Epidermal melanocyte (primary cell): ENCODE data around the gene SLC2A9.
"Not testable (repeated sequence)": the region's sequence is repeated elsewhere in the genome, so short reads cannot be mapped to it uniquely, and the experiment has no call there.

Experiments
- DNase-seq: peaks from one replicate; pipeline ENCODE4 v3.0.0; 2011; ENCODE audit warnings: low spot score; ENCODE audit not compliant: insufficient read length

SLC2A9 gene

DNA sequence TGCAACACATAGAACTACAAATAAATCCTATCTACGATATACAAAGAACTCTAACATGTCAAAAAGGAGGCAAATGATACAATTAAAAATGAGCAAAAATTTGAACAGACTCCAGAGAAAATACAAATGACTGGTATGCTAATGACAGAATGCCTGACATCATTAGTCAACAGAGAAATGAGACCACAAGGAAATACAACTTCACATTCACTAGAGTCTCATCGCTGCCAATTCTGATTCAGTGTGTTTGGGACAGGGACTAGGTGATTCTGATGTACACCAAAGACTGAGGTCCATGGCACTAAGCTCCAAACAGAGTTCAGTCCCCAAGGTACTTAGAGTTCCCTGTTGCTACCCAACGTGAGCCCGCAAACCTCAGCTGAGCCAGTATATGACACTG, 23.4 kb downstream of the SLC2A9 start:
- no peak for DNase-seq

DNA sequence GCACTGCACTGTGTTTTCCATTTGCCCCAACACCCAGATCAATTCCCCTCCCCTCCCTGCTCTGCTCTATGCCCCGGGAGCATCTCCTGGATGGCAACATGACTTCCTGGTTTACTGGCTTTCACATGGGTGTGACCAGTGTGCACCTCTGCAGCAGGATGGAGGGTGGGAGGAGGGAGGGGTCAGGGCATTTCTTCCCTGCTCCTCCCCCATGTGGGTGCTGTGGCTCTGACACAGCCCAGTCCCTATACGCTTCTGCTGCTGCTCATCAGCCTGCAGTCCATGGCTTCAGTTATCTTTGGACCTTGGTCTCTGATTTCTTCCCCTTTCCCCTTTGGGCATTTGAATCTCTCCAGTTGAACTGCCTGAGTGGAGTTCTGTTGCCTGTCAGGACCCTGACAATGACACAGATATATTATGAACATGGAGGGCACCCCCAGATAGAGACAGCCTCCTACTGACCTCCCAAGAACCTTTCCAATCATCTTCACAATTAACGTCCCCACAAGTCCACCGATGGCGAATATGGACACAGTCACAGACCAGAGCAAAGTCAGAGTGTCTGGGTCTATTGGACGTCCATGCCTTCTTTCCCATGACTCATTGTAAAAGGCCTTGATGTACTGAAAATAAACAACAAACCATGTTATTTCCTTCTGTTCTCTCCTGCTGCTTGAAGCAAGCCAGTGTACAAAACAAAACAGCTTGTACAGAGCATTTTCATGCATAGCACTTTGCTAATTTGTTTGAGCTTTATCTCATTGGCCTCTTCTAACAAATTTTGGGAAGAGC, 24.8 kb downstream of the SLC2A9 start:
- DNase-seq, result no peak

DNA sequence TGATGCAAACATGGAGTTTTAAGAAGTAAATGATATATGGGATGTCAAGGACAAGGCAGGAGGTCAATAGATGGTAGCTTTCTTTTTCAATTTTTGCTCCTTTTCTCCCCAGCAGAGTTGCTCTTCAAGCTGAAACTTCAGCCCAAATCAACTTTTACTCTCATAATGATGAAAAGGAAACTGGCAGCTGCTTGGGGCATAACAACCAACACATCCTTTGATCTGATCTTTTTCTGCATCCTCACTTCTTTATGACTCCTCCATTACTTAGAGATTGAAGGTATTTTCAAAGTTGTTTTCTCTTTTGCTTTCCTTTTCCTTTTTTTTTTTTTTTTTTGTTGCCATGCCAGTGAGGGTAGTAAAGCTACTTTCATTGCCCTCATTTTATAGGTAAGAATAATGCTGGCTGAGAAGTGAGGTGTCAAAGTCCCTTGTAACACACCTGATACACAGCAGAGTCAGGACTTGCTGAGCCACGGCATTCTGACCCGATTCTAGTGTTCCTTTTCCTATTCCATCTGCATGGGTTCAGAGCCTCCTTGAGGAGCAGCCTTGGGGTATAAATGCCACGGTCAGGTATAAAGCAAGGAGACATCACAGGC, 26.9 kb downstream of the SLC2A9 start:
- DNase-seq, result no peak

DNA sequence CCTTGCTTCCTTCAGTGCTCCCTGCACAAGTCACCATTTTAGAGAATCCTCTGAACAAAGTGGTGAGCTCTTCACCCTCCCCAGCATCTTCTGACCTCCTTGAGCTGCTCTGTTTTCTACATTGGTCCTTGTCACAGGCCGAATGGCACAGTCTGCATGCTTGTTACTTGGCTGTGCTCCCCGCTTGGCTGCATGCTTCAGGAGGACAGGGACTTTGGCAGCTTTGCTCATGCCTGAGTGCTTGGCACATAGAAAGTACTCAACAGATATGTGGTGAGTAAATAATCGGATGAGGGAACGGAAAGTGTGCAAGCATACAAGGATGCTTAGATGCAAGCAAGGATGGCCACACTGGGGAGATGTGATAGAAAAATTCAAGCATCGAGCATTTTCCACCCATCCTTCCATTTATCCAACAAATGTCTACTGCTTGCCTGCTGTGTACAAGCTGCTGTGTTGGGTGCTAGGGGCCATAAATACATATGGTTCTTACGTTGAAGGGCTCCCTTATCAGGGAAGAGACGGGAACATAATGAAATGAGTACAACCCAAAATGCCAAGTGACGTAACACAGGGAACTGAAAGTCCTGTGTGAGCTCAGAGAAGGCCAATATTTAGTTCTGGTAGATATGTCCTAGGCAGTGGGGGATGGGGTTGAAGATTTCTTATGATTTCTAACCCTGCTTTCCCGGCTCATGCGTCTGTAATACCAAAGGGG, 31.2 kb downstream of the SLC2A9 start:
- no peak for DNase-seq

DNA sequence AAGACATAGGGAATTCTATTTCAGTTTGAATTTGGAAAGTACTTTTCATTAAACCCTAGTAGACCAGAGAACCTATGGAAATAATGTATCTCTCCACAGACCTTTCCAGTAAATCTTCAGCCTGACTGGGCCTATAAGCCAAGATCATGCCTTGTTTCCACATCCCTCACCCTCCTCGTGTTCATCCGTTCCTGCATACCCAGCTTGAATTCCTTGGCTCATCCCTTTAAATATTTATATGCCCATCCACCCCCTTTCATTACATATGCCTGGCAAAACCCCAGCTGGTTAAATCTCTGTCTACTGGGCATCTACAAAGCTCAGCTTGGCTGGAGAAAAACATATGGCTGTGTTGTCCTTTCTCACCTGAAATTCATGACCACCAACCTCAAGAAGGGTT, 32.4 kb downstream of the SLC2A9 start:
- DNase-seq, result no peak

DNA sequence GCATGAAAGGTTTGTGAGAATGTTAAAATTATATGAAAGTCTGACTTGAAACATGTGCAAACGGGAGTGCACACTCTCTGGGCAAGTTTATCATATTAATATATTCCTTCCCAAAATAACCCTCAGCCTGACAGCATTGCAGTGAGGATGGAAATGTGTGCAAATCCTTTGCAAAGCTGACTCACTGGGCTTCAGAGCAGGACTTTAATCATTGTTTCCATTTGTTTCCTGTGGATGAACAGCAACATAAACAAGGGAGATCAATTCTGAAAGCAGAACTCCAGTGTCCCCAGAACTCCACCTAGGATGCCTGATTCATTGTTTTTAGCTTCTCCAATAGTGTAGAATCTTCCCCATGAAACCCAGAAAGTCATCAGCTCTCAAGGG, 32.9 kb downstream of the SLC2A9 start:
- DNase-seq, result no peak

DNA sequence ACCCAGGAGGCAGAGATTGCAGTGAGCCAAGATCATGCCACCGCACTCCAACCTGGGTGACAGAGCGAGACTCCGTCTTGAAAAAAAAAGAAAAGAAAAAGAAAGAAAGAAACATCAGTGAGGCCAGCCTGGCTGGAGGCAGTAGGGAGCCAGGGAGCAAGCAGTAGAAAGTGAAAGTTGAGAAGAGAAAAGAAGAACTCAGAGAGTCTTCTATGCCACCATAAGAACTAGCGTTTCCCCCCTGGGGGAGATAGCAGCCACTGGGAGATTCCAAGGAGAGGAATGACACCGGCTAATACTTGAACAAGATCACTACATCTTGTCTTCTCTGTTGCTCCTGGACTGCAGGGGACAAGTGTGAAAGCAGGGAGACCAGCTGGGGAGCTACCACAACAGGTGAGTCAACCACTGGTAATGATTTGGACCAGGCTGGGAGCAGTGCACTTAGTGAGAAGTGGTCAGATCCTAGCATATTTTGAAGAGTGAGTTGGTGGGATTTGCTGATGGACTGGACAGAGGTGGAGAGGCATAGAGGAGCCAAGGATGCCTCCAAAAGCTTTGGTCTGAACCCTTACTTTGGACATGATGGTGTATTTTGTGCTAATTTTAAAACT, 33.4 kb downstream of the SLC2A9 start:
- no peak for DNase-seq

DNA sequence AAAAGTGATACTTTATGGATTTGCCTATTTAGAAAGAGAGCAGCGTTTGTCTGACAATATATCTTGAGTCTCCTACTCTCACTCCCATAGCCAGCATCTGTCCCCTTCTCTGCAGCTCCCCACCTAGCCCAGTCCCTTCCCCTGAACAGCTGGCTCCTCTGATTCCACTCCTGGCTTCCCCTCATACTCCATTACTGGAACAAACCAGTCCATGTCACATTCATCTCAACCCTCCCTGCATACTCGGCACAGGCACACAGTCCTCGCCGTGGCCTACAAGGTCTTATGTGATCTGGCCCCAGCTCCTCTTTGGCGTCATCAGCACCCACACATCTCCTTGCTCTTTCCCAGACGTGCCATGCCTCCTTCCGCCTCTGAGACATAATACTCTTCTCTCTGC, 36.7 kb downstream of the SLC2A9 start:
- no peak for DNase-seq

DNA sequence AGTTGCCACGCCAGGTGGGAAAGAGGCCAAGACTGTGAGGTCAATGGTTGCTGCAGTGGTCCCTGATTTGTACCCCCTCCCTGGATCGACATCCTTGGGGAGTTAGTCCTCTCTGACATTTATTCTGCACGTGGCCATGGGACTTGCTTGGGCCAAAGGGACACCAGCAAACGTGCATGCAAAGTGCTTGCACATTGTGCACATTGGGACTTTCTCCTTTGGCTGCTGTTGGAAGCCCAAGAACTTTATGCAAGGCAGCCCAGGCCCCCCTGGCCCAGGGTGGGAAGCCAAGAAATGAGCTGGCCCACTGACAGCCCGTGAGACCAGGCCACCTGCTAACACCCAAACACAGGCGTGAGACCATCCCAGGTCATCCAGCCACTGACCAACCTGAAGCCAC, 38.1 kb downstream of the SLC2A9 start:
- no peak for DNase-seq

DNA sequence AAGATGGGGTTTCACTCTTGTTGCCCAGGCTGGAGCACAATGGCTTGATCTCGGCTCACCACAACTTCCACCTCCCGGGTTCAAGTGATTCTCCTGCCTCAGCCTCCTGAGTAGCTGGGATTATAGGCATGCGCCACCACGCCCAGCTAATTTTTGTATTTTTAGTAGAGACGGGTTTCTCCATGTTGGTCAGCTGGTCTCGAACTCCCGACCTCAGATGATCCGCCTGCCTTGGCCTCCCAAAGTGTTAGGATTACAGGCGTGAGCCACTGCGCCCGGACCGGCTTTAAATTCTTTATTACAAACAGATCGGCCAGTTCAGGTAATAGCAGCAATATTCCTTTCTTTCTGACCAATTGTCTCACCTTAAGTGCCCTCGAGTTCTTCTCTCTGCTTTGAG, 39.4 kb downstream of the SLC2A9 start:
- not testable (repeated sequence) for DNase-seq

DNA sequence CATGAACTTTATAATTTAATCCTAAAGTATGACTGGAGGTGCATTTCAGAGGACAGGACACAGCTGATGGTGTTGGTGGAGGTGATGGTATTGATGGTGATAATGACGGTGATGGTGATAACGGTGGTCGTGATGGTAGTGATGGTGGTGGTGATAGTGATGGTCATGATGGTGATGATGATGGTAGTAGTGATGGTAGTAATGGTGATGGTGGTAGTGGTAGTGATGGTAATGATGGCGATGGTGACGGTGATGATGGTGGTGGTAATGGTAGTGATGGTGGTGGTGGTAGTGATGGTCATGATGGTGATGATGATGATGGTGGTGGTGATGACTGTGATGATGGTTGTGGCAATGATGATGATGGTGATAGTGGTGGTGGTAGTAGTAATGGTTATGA, 40.4 kb downstream of the SLC2A9 start:
- no peak for DNase-seq

DNA sequence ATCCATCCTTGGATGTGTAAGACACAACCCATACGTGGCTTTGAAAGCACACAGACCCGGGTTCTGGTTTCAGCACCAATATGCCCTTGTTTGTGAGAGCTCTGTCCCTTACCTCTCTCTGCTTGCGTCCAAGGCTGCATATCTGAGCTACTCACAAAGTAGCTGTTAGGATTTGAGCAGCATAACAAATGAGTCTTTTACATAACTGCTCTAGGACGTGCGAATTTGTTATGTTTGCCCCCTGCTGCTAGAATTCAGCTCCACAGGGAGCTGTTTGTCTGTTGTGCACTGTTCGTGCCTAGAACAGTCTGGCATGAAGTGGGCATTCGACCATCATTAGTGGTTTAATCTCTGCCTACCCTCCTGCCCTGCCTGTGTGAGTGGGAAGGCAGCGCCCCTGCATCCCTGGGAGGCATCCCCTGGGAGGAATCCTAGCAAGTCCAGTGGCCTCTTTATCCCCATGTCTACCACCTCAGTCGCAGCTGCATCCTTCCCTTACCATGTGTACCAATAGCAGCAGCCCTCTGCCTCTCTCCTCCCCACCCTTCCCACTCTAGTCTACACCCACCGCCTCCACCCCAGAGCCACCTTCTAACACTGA, 42.1 kb downstream of the SLC2A9 start:
- no peak for DNase-seq

DNA sequence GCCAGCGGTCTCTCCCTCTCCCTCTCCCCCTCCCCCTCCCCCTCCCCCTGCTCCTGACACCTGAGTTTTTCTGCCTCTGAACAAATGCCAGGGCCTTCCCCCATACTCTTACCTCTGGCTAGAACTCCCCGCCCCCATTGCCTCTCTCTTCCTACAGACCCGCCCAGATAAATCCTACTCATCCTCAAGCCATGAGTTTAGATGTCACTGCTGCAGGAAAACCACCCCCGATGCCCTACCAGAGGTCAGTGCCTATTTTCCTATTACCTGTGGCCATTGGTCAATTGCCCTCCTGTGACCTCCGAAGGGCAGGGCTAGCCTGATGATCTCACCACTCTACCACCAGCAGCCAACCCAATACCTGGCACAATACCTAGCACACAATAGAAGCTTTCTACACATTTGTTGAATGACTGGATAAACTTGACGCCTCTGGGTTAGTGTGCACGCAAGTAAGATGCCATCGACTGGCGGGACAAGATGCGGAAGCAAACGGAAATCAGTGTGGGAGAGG, 43.7 kb downstream of the SLC2A9 start:
- no peak for DNase-seq

DNA sequence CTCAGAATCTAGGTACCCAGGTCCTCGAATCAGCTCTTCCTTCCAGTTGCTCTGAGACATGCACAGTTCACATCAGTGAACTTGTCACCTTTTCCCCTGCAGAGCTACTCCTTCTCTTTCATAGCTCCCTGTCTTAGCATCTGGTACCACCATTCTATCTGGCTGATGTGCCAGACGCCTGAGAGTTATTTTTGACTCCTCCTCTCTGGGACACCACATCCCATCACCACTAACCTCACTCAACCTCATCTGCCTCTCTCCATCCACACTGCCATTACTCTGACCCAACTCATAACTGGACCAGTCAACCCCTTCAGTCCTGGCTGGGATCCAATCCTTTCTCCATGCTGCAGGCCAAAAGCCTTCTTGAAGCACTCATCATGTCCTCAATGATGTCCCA, 44.5 kb downstream of the SLC2A9 start:
- no peak for DNase-seq

DNA sequence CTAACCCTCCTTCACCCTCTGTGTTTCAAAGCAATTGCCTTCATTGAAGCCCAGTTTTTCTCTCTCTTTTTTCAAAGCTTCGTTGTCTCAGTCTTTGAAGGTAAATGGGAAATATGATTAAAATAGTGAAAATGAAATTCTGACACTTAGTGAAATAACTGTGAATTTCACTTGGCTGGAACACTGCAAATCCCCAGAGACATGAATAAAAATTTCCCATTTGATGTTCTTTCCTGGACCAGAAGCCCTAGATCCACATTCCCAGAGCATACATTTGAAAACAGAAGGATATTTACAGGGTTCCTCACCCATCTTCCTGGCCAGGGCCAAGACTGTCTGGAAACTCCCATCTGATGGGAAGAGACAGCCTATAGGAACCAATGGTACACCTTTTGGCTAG, 45.0 kb downstream of the SLC2A9 start:
- no peak for DNase-seq

DNA sequence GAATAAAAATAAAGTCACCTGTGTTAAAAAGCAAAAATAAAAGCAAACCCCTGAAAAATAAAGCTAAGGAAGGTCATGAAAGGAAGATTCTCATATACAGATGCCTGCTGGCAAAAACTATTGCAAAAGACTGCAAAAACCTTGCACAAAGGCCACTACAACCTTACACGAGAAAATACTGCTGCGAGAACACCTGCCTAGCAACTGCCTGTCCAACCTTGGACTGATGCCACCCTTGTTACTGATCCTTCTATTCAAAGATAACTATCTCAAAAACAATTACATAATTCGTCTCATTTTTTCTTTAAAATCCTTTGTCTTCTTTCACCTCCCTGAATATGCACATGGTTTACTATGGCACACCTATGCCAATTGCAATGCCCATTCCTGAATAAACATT, 49.6 kb downstream of the SLC2A9 start:
- DNase-seq, result no peak

DNA sequence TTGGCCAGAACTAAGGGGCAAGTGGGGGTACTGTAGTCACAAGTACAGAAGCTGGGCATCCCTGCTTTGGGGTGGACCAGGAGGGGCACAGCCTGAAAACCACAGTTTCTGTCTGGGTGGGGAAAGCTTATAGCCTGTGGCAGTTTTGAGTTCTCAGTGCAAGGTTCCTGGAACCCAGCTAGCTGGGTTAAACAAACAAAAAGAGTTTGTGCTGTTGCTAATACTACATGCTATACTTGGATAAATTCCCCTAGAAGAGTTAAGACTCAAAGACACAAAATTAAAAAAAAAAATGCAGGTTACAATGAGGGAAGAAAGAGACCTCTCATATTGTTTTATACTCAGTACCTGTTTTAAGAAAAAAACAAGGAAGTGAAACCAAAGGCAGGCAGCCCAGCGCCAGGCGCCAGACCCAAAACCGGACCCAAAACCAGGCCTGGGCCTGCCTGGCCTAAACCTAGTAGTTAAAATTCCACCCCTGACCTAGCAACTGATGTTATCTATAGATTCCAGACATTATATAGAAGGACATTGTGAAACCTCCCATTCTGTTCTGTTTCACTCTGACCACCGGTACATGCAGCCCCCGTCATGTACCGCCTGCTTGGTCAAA, 50.8 kb downstream of the SLC2A9 start:
- DNase-seq, result no peak

DNA sequence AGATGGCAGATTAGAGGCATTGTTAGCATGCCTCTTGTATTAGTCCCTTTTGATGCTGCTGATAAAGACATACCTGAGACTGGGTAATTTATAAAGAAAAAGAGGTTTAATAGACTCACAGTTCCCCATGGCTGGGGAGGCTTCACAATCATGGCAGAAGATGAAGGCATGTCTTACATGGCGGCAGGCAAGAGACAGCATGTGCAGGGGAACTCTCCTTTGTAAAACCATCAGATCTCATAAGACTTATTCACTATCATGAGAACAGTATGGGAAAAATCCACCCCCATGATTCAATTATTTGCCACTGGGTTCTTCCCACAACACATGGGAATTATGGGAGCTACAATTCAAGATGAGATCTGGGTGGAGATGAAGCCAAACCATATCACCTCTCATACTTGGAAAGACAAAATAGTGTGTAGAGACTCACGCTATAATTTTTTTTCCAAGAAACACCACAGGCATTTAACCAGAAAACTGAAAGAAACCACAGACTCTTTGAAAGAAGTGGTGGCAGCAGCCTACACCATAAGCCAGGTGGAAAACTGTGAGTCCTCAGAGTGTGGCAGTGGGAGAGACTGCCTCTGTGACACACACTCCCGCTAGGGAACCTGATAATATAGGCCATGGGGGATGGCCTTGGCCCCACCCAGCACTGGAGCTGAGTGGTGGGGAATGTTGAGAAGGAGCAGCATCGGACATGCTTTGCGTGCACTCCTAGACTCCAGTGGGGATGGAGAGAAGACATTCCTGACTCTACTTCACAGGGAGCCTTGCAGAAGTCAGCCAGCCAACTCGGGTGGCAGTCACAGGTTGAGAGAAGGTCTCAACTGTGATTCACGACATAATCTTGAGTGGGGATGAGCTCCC, 51.5 kb downstream of the SLC2A9 start:
- no peak for DNase-seq

DNA sequence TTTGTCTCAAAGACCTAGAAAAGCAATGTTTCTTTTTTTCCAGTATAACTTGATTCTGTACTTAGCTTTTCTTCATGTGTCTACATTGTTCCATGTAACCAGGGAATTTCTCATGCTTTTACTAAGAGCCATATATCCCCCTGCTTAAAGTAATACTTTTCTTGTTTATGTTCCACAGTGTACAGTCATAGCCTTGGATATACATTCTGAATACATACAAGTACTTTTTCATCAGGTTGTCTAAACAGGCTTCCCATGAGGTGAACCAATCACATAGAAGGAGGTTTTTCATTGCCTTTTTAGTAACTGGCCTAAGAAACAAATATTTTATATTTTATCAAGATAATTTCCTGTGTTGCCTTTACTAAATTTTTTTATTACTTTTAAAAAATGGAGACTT, 52.8 kb downstream of the SLC2A9 start:
- DNase-seq, result no peak

DNA sequence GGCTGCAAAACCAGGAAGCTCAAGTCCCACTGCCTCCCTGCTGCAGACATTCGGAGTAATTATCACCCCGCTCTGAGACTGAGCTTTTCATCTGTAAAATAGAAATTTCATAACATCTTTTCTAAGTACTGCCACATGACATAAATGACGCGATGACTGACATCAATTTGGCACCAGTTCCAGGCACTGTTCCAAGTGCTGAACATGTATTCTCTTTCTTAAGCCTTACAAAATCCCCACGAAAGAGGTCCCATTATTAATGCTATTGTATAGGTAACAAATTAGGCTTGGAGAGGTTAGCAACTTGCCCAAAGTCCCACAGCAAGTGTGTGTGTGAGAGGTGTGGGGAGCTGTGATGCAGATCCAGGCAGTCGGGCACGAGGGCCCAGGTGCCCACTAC, 56.4 kb downstream of the SLC2A9 start:
- DNase-seq, result no peak
